A673 (cell line): ENCODE results near the gene ZFPM1.

Experiments used
- EZH2 ChIP-seq: fragments of 200-600 bp; sonication (generic); IDR thresholded peaks from 2 replicates; pipeline ENCODE4 v1.6.1; 2017; ENCODE audit warnings: borderline replicate concordance, low read depth, mild to moderate bottlenecking, mixed read lengths, antibody characterized with exemption, low read length; ENCODE audit not compliant: poor library complexity, severe bottlenecking
- TF ChIP-seq, protein P1 (sequence below): fragments of 300-800, 200-600 bp; sonication (generic); conservative IDR thresholded peaks from 2 replicates; pipeline ENCODE4 v1.5.1; 2017; ENCODE audit warnings: low read depth, mild to moderate bottlenecking, antibody characterized with exemption, low read length, moderate library complexity, mixed read lengths

DNA sequence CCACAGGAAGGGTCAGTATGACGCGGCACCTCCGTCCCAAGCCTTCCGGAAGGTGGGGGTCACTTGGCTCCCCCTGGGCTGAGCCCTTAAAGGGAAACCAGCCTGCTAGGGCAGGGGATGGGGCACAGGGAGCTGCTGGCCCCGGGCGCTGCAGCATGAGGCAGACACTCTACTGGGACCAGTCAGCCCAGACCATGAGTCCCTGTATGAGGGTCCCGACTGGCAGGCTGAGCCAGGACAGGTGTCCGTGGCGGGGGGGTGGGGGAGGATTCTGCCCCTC, 73.8 kb downstream of the ZFPM1 start:
- TF ChIP-seq, protein P1, sequence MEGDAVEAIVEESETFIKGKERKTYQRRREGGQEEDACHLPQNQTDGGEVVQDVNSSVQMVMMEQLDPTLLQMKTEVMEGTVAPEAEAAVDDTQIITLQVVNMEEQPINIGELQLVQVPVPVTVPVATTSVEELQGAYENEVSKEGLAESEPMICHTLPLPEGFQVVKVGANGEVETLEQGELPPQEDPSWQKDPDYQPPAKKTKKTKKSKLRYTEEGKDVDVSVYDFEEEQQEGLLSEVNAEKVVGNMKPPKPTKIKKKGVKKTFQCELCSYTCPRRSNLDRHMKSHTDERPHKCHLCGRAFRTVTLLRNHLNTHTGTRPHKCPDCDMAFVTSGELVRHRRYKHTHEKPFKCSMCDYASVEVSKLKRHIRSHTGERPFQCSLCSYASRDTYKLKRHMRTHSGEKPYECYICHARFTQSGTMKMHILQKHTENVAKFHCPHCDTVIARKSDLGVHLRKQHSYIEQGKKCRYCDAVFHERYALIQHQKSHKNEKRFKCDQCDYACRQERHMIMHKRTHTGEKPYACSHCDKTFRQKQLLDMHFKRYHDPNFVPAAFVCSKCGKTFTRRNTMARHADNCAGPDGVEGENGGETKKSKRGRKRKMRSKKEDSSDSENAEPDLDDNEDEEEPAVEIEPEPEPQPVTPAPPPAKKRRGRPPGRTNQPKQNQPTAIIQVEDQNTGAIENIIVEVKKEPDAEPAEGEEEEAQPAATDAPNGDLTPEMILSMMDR: no peak
- no peak for TF ChIP-seq EZH2
